Measurements from ENCODE around the gene DNAH8. TPM values are rescaled to one million over a fixed set of nuclear protein-coding genes. Genes with fewer than 3 reads are reported as not detected.
"Not testable (repeated sequence)": the region's sequence is repeated elsewhere in the genome, so short reads cannot be mapped to it uniquely, and the experiment has no call there.

The DNAH8 gene
- total RNA-seq, 1 donor from 2014 or later = 0.07 TPM

DNA sequence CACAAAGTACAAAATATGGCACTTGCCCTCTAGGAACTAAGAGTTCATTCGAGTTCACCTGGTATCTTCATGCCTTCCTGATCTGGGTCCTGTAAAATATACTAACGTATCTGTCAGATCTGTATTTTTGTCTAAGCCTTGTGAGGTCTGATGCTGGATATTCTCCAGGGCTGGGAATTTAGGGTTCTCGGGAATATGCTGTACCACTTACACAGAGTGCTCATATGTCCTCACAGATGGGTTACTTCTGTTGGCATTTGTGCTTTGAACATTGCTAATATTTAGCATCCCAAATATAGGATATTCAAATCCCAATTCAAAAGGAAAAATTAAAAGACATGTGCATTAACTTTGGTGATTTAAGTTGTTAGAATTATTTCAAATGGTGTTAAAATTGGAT lies 122.0 kb downstream of the DNAH8 start:
- DNase-seq (ENCODE audit: low read depth, low spot score) = no peak

- no peak for DNase-seq (ENCODE audit: low read depth, low spot score)
Measured at GRCh38 chr6:38843798-38844197, 128.7 kb downstream of the DNAH8 start.

GRCh38 chr6:38845931-38846330 lies 130.8 kb downstream of the DNAH8 start:
- no peak for DNase-seq (ENCODE audit: low read depth, low spot score)

GRCh38 chr6:38846361-38846760 lies 131.2 kb downstream of the DNAH8 start:
- DNase-seq (ENCODE audit: low read depth, low spot score) = no peak

GRCh38 chr6:38846844-38847243 lies 131.7 kb downstream of the DNAH8 start:
- no peak for DNase-seq (ENCODE audit: low read depth, low spot score)

- no peak for DNase-seq (ENCODE audit: low read depth, low spot score)
Measured at GRCh38 chr6:38847497-38847896, 132.4 kb downstream of the DNAH8 start.

DNA sequence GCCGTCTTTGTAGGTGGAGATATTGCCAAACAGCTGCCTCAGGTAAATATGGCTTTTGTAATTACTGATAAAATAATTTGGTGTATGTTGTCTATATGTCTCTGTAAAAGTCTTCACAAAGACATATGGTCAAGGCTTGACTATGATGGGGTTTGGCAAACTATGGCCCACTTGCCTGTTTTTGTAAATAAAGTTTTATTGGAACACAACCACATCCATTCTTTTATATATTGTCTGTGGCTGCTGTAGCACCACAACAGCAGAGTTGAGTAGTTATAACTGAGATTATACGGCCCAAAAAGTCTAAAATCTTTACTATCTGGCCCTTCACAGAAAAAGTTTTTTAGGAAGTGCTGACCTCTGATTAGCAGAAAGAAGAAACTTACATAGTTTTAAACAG lies 133.6 kb downstream of the DNAH8 start:
- no peak for DNase-seq (ENCODE audit: low read depth, low spot score)

- DNase-seq (ENCODE audit: low read depth, low spot score) = no peak
Measured at GRCh38 chr6:38852215-38852614, 137.1 kb downstream of the DNAH8 start.

- DNase-seq (ENCODE audit: low read depth, low spot score) = no peak
Measured at GRCh38 chr6:38853236-38853635, 138.1 kb downstream of the DNAH8 start.

DNA sequence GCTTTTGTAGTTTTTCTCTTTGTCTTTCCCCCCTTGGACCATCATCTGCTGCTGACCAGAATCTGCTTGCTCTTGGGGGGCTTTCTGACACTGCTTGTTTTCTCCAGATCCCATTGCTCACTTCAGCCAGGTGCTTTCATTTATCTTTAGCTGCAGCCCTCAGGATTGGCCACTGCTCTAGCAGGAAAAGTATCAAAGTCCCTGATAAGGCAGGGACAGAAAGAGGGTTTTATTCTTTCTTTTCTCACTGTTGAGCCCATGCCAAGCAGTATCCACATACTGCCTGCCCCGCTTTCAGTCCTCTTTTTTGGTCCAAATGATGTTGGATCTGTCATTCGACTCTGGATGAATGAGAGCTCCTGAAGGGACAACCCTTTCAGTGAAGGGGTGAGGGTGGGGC lies 141.4 kb downstream of the DNAH8 start:
- DNase-seq (ENCODE audit: low read depth, low spot score) = no peak

GRCh38 chr6:38857815-38858214 lies 142.7 kb downstream of the DNAH8 start:
- no peak for DNase-seq (ENCODE audit: low read depth, low spot score)

DNA sequence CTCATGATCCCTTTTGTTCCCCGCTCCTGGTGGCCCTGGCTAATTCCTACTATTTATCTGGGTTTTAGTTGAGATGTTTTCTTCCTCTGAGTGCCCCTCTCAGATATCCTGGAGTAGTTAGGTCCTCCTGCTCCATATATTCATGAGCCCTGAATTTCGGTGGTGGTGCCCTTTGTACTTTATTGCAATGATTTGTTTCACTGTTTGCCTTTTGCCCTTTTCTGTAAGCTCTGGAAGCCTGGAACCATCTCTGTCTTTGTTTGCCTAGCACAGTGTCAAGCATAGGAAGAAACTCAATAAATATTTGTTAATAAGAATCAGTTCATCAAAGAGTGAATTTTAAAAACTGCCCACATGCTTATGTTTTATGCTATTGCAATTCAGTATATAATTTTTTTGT lies 144.9 kb downstream of the DNAH8 start:
- DNase-seq (ENCODE audit: low read depth, low spot score) = no peak

DNA sequence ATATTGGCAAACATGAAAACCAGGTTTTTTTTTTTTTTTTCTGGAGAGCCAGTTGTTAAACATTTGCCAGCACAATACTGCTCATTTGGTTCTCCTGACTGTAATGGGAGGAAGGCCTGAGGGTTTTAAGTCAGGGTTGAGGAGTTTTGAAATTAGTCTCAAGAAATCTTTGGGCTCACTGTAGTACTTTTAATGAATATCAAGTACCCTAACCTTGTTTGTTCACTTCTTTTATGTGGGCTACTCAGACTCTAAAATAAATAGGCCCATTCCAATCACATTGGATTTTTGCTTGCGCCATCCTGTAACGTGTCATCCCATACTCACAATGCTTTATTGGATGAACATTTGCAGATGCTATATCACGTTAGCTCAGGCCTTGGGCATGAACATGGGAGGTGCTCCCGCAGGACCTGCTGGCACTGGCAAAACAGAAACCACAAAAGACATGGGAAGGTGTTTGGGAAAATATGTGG lies 146.9 kb downstream of the DNAH8 start:
- DNase-seq (ENCODE audit: low read depth, low spot score) = no peak

- DNase-seq (ENCODE audit: low read depth, low spot score) = no peak
Measured at GRCh38 chr6:38865521-38866174, 150.5 kb downstream of the DNAH8 start.

- no peak for DNase-seq (ENCODE audit: low read depth, low spot score)
Measured at GRCh38 chr6:38867726-38868125, 152.6 kb downstream of the DNAH8 start.

DNA sequence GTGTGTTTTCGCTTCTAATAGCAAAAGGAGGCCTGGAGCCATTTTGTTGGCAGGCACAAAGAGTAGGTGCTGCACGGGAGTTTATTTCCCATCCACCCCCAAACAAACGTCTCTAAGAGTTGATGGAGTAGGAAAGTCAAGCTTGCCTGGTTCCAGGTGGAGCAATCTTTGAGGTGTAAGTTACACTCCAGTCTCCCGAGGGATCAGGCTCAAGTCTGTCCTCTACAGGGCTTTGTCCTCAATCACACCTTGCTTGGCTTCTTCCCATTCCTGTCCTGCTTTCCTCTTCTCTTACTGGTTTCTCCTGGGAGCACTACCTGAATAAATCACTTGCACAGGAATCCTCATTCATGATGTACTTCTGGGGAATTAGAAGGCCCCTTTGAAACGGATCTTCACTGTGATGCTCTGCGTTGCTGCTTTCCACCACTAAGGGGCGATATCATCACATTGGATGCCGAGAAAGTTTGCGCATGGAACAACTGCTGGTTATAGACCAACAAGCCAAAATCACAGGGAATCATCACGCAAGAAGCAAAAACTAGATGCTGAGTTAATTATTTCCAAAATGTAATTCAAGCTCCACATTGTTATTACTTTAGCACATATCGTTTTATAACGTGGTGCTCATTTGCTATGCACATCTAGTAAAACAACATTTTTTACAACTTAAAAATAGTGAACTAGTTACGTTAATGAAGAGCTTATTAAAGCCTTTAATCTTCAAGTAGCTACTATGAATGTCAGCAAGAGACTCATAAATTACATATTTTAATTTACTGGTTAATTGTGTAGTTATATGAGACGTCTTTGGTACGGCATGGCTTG lies 156.8 kb downstream of the DNAH8 start:
- DNase-seq (ENCODE audit: low read depth, low spot score) = no peak

DNA sequence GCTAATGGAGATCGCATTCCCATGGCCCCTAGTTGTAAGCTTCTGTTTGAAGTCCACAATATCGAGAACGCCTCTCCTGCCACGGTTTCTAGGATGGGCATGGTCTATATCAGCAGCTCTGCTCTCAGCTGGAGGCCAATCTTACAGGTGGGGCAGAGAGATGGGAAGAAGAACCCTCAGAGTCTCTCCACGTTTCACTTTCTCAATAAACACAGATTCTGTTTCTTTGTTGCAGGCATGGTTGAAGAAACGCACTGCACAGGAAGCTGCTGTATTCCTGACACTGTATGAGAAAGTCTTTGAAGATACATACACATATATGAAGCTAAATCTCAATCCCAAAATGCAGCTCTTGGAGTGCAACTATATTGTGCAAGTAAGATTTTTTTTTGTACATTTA lies 157.9 kb downstream of the DNAH8 start:
- DNase-seq (ENCODE audit: low read depth, low spot score) = no peak

DNA sequence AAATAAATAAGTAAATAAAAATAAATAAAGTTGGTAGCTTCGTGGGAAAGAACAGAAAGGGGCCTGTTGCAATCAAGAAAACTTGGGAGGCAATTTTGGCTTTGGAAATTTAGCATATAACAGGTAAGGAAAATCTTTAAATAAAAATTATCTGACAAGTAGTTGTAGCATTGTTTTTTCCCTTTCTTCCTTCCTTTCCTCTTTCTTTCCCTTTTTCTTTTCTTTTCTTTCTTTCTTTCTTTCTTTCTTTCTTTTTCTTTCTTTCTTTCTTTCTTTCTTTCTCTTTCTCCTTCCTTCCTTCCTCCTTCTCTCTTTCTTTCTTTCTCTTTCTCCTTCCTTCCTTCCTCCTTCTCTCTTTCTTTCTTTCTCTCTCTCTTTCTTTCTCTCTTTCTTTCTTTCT lies 158.7 kb downstream of the DNAH8 start:
- DNase-seq (ENCODE audit: low read depth, low spot score) = not testable (repeated sequence)

DNA sequence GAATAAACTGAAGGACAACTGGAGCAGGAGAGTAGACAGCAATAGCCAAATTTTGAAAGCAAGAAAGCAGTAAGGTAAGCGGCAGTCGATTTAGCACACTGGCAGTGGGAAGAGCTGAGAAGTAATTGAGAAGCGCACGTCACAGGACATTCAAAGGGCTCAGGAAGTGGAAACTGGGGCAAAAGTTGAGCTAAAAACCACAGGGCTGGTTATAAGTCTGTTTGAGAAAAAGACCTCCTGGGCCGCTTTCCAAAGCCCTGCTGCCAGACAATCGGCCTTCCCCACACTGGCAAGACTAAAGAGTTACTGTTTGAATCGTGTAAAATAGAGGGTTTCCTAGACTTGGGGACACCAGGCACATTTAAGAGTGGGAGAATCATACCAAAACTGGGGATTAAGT lies 161.4 kb downstream of the DNAH8 start:
- no peak for DNase-seq (ENCODE audit: low read depth, low spot score)

DNA sequence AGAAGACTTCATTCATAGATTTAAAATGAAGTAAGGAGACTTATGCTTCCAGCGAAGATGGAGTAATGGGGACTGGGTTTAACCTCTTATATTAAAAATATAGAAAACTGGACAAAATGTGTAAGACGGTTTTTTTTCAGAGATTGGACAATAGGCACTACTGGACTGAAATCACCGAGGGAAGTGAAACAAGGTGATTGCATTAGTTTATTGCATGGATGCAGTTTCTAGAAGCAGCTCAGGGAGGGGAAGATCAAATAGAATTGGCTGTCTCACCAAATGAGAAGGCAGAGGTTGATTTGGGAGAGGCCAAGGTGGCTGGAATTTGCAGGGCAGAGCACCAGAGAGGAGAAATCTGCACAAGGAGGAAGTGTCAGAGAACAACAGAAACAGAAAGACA lies 162.6 kb downstream of the DNAH8 start:
- no peak for DNase-seq (ENCODE audit: low read depth, low spot score)

DNA sequence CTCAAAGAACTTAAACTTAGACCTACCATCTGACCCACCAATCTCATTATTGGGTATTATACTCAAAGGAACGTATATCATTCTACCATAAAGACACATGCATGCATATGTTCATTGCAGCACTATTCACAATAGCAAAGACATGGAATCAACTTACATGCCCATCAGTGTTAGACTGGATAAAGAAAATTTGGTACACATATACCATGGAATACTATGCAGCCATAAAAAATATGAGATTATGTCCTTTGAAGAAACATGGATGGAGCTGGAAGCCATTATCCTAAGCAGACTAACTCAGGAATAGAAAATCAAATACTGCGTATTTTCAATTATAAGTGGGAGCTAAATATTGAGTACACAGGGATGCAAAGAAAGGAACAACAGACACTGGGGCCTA lies 167.0 kb downstream of the DNAH8 start:
- DNase-seq (ENCODE audit: low read depth, low spot score) = no peak

DNA sequence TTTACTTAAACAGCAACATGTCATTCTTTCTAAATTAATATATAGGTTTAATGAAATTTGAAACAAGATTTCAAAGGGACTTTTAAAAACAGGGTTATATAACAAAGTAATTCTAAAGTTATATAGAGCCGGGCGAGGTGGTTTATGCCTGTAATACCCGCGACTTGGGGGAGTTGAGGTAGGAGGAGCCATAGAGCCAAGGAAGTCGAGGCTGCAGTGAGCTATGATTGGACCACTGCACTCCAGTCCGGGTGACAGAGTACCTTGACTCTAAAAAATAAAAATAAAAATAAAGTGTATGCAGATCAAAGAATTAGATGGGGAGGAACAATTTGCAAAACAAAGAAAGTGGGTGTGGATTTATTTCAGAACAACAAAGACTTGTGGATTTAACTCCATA lies 182.4 kb downstream of the DNAH8 start:
- DNase-seq (ENCODE audit: low read depth, low spot score) = no peak

Measured in pulmonary artery endothelial cell (primary cell).